Suprapubic skin (tissue), 3 donors: ENCODE measurements around the gene MEX3D.

Experiments
- EP300 ChIP-seq: sonication (generic); formaldehyde crosslinking; IDR thresholded peaks from one replicate; pipeline ENCODE4 v1.6.1; 2017; ENCODE audit warnings: antibody characterized with exemption
- POLR2A ChIP-seq, 2 donors: fragments of 450-650 bp; IDR thresholded peaks; one replicate each; pipeline ENCODE4 v1.6.1; 2017; ENCODE audit warnings: antibody characterized with exemption in 2 of 2, mild to moderate bottlenecking in 2 of 2, moderate library complexity in 2 of 2
- TF ChIP-seq, protein P1 (sequence below), 2 donors: fragments of 200-600 bp in 1 of 2; fragments of 450-650 bp in 1 of 2; sonication (generic) in 1 of 2; IDR thresholded peaks; one replicate each; pipeline ENCODE4 v1.5.1; 2016 to 2019; ENCODE audit warnings: antibody characterized with exemption in 2 of 2, mild to moderate bottlenecking in 1 of 2, moderate library complexity in 1 of 2

DNA sequence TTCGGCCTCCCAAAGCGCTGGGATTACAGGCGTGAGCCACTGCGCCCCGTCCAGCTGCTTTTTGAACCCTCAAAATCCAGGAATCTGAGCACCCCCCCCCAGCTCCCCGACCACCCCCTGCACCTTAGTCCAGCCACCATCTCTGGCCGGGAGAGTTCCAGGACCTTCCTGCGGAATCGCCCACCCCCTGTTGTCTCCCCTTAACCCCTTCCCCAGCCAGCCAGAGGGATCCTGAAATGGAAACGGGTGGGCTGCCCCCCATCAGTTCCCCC, 25.3 kb upstream of the MEX3D start:
- TF ChIP-seq, protein P1, sequence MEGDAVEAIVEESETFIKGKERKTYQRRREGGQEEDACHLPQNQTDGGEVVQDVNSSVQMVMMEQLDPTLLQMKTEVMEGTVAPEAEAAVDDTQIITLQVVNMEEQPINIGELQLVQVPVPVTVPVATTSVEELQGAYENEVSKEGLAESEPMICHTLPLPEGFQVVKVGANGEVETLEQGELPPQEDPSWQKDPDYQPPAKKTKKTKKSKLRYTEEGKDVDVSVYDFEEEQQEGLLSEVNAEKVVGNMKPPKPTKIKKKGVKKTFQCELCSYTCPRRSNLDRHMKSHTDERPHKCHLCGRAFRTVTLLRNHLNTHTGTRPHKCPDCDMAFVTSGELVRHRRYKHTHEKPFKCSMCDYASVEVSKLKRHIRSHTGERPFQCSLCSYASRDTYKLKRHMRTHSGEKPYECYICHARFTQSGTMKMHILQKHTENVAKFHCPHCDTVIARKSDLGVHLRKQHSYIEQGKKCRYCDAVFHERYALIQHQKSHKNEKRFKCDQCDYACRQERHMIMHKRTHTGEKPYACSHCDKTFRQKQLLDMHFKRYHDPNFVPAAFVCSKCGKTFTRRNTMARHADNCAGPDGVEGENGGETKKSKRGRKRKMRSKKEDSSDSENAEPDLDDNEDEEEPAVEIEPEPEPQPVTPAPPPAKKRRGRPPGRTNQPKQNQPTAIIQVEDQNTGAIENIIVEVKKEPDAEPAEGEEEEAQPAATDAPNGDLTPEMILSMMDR (IDR thresholded peaks at IDR 0.05), result no peak
- TF ChIP-seq POLR2A (IDR thresholded peaks at IDR 0.05) (no peak), EP300 (no peak)
